SK-N-SH (cell line): ENCODE measurements around the gene RHAG. TPM values are rescaled to one million over a fixed set of nuclear protein-coding genes. Genes with fewer than 3 reads are reported as not detected.

Experiments used
- CTCF ChIA-PET: fragments of 300-600, 350-600 bp; formaldehyde crosslinking; extraction: SDS; loops from one replicate; lab custom pipeline; 2021; lab: Yijun Ruan, JAX
- POLR2A ChIA-PET: fragments of 350-600 bp; sonication (Branson Sonifier 250); formaldehyde crosslinking; extraction: SDS; loops from one replicate; lab custom pipeline; 2020; ENCODE audit warnings: antibody characterized with exemption, inconsistent platforms; lab: Yijun Ruan, JAX
- DNase-seq: peaks from one replicate; pipeline ENCODE4 v3.0.0; 2012
- H2AFZ ChIP-seq: fragments of 200-600 bp; sonication (generic); 2 replicates; pipeline ENCODE4 v1.8.1; 2016; ENCODE audit warnings: antibody characterized with exemption, mild to moderate bottlenecking, low read depth
- H3F3A ChIP-seq: fragments of 200-600 bp; sonication (generic); replicated peaks from 2 replicates; pipeline ENCODE3; 2016; ENCODE audit warnings: antibody characterized with exemption, mild to moderate bottlenecking; ENCODE audit not compliant: insufficient read depth
- H3K27ac ChIP-seq, 2 experiments: fragments of 200-500 bp in 1 of 2; fragments of 200-600 bp in 1 of 2; sonication (Bioruptor generic) in 1 of 2; sonication (generic), shearing (Covaris generic) in 1 of 2; 2 replicates each; pipeline versions ENCODE4 v1.5.1 to v1.6.1; 2014 to 2016; ENCODE audit warnings: low read depth in 2 of 2, inconsistent platforms in 1 of 2, low read length in 1 of 2, mild to moderate bottlenecking in 1 of 2, mixed read lengths in 1 of 2
- H3K27me3 ChIP-seq: fragments of 200-600 bp; sonication (generic), shearing (Covaris generic); 2 replicates; pipeline ENCODE4 v1.6.1; 2016; ENCODE audit warnings: mixed run types; ENCODE audit not compliant: insufficient read depth
- H3K36me3 ChIP-seq, 2 experiments: fragments of 200-500 bp in 1 of 2; fragments of 200-600 bp in 1 of 2; sonication (Bioruptor generic) in 1 of 2; sonication (generic) in 1 of 2; replicated peaks in 1 of 2; 2 replicates each; pipeline versions ENCODE3 to v1.5.1; 2014 to 2016; ENCODE audit warnings: low read length in 1 of 2, mild to moderate bottlenecking in 1 of 2; ENCODE audit not compliant: insufficient read depth in 2 of 2, control insufficient read depth in 1 of 2
- H3K4me1 ChIP-seq, 2 experiments: fragments of 200-500 bp in 1 of 2; fragments of 200-600 bp in 1 of 2; sonication (Bioruptor generic) in 1 of 2; sonication (generic), shearing (Covaris generic) in 1 of 2; 2 replicates each; pipeline versions ENCODE4 v1.5.1 to v1.6.1; 2014 to 2016; ENCODE audit warnings: low read depth in 1 of 2, low read length in 1 of 2, mixed run types in 1 of 2; ENCODE audit not compliant: insufficient read depth in 2 of 2, control insufficient read depth in 1 of 2
- H3K4me2 ChIP-seq: fragments of 200-600 bp; sonication (generic), shearing (Covaris generic); 2 replicates; pipeline ENCODE4 v1.6.1; 2017; ENCODE audit warnings: mixed run types
- H3K4me3 ChIP-seq, 2 experiments: fragments of 200-500 bp in 1 of 2; fragments of 200-600 bp in 1 of 2; sonication (Bioruptor generic) in 1 of 2; sonication (generic), shearing (Covaris generic) in 1 of 2; 2 replicates each; pipeline versions ENCODE4 v1.5.1 to v1.8.1; 2014 to 2016; ENCODE audit warnings: low read depth in 2 of 2, inconsistent platforms in 1 of 2, low read length in 1 of 2, mild to moderate bottlenecking in 1 of 2, mixed read lengths in 1 of 2, moderate library complexity in 1 of 2
- H3K79me2 ChIP-seq: fragments of 200-600 bp; sonication (generic); 2 replicates; pipeline ENCODE4 v1.8.1; 2017; ENCODE audit warnings: mild to moderate bottlenecking; ENCODE audit not compliant: insufficient read depth
- H3K9ac ChIP-seq: fragments of 200-600 bp; sonication (generic); 2 replicates; pipeline ENCODE4 v1.6.1; 2017; ENCODE audit warnings: mixed run types
- H3K9me2 ChIP-seq: fragments of 200-600 bp; sonication (generic); 2 replicates; pipeline ENCODE4 v1.6.1; 2017; ENCODE audit warnings: mixed run types
- H3K9me3 ChIP-seq: fragments of 200-600 bp; sonication (generic); 2 replicates; pipeline ENCODE4 v1.6.1; 2017; ENCODE audit warnings: mixed run types, mild to moderate bottlenecking, moderate library complexity
- H4K20me1 ChIP-seq: fragments of 200-600 bp; sonication (generic); 2 replicates; pipeline ENCODE4 v1.6.1; 2017; ENCODE audit warnings: mild to moderate bottlenecking, mixed run types; ENCODE audit not compliant: insufficient read depth
- CTCF ChIP-seq: fragments of 200-600 bp; sonication (generic); IDR thresholded peaks from 2 replicates; pipeline ENCODE4 v1.6.1; 2017; ENCODE audit warnings: antibody characterized with exemption, mild to moderate bottlenecking, moderate library complexity
- EP300 ChIP-seq, 2 experiments: IDR thresholded peaks; 2 replicates each; pipeline versions ENCODE4 v1.4.0 to v1.6.1; 2012; ENCODE audit warnings: borderline replicate concordance in 1 of 2, low read depth in 1 of 2, low read length in 1 of 2
- EZH2phosphoT487 ChIP-seq: fragments of 200-600 bp; sonication (generic); IDR thresholded peaks from 2 replicates; pipeline ENCODE4 v1.6.1; 2017; ENCODE audit warnings: low read depth, mixed run types, mild to moderate bottlenecking, antibody characterized with exemption, moderate library complexity, borderline replicate concordance
- FOSL2 ChIP-seq: IDR thresholded peaks from 2 replicates; pipeline ENCODE4 v1.4.0; 2012; ENCODE audit warnings: low read depth, mild to moderate bottlenecking, moderate library complexity, borderline replicate concordance
- FOXM1 ChIP-seq: IDR thresholded peaks from 2 replicates; pipeline ENCODE4 v1.4.0; 2012; ENCODE audit warnings: low read depth, mild to moderate bottlenecking
- GABPA ChIP-seq: IDR thresholded peaks from 2 replicates; pipeline ENCODE4 v1.4.0; 2012; ENCODE audit warnings: low read depth, mild to moderate bottlenecking
- GATA2 ChIP-seq: sonication (generic); formaldehyde crosslinking; IDR thresholded peaks from 2 replicates; pipeline ENCODE4 v1.5.0; 2020; ENCODE audit warnings: mild to moderate bottlenecking, missing genetic modification reagents
- JUND ChIP-seq: IDR thresholded peaks from 2 replicates; pipeline ENCODE4 v1.4.0; 2012
- MAX ChIP-seq: IDR thresholded peaks from 2 replicates; pipeline ENCODE4 v1.4.0; 2012; ENCODE audit warnings: low read depth
- MXI1 ChIP-seq: IDR thresholded peaks from 2 replicates; pipeline ENCODE4 v1.6.1; 2012; ENCODE audit warnings: mild to moderate bottlenecking, low read depth, low read length, improper control_type of control experiment
- POLR2AphosphoS5 ChIP-seq: IDR thresholded peaks from 2 replicates; pipeline ENCODE4 v1.6.1; 2012; ENCODE audit warnings: low read depth, low read length
- RAD21 ChIP-seq: IDR thresholded peaks from 2 replicates; pipeline ENCODE4 v1.6.1; 2012; ENCODE audit warnings: mild to moderate bottlenecking, low read length
- RCOR1 ChIP-seq: fragments of 150-350 bp; IDR thresholded peaks from 2 replicates; pipeline ENCODE4 v1.6.1; 2017; ENCODE audit warnings: antibody characterized with exemption, low read length
- REST ChIP-seq: IDR thresholded peaks from 2 replicates; pipeline ENCODE4 v1.6.1; 2012; ENCODE audit warnings: mild to moderate bottlenecking, low read depth, low read length, moderate library complexity
- RFX5 ChIP-seq: IDR thresholded peaks from 2 replicates; pipeline ENCODE4 v1.6.1; 2012; ENCODE audit warnings: mild to moderate bottlenecking, improper control_type of control experiment, low read length
- TAF1 ChIP-seq: IDR thresholded peaks from 2 replicates; pipeline ENCODE4 v1.6.1; 2012; ENCODE audit warnings: low read depth, mild to moderate bottlenecking, low read length, moderate library complexity, borderline replicate concordance
- TEAD4 ChIP-seq: IDR thresholded peaks from 2 replicates; pipeline ENCODE4 v1.4.0; 2012; ENCODE audit warnings: mild to moderate bottlenecking, borderline replicate concordance; ENCODE audit not compliant: insufficient read depth
- YY1 ChIP-seq: IDR thresholded peaks from 2 replicates; pipeline ENCODE4 v1.4.0; 2012; ENCODE audit warnings: low read depth, mild to moderate bottlenecking
- ZBTB33 ChIP-seq: IDR thresholded peaks from 2 replicates; pipeline ENCODE4 v1.4.0; 2012; ENCODE audit warnings: low read depth, borderline replicate concordance
- polyA plus RNA-seq, 3 experiments: library from polyadenylated mRNA; depleted of rRNA; stranded (reverse); fragments of >200 nt; gene quantifications; 2 replicates each; pipeline ENCODE4 v1.2.3, GENCODE V29; 2012

The RHAG gene
- polyA plus RNA-seq, 1 of the 3 experiments (the other 2 are of a cell fraction): not detected

GRCh38 chr6:49557177-49557576, 79.5 kb downstream of the RHAG start (continued):
- TF ChIP-seq ZBTB33 (no peak), JUND (no peak), EZH2phosphoT487 (no peak), TEAD4 (no peak)

GRCh38 chr6:49556429-49556837, 80.2 kb downstream of the RHAG start:
- TF ChIP-seq GABPA (no peak), GATA2 (CRISPR knock-in tag) (no peak), RCOR1 (no peak), MXI1 (no peak), TAF1 (no peak), RFX5 (no peak), JUND (no peak), POLR2AphosphoS5 (no peak), REST (no peak), EP300 (IDR thresholded peaks at IDR 0.05; ENCODE audit: borderline replicate concordance in 1 of 2, low read depth in 1 of 2, low read length in 1 of 2) (no peak), FOXM1 (no peak), CTCF (no peak), FOSL2 (no peak), MAX (no peak), YY1 (no peak), RAD21 (no peak)
- H3F3A ChIP-seq: no peaks in the 10 kb centered on the region
- H3K27me3 ChIP-seq: peaks cover 12% of the 10 kb centered on the region
- DNase-seq: no peak
- H3K4me3 ChIP-seq: no peak overlapping the region
- H3K79me2 ChIP-seq: no peaks in the 10 kb centered on the region
- no peak overlapping the region for H3K9ac ChIP-seq
- CTCF ChIA-PET: no interaction called here
- H3K4me2 ChIP-seq: no peak overlapping the region
- H3K36me3 ChIP-seq: no peaks in the 10 kb centered on the region
- H3K9me3 ChIP-seq: no peaks in the 10 kb centered on the region
- POLR2A ChIA-PET: no interaction called here
- no peaks in the 10 kb centered on the region; a peak in 1 of 4 replicates for H3K4me1 ChIP-seq
- H3K9me2 ChIP-seq: no peaks in the 10 kb centered on the region
- no peak overlapping the region for H3K27ac ChIP-seq
- H4K20me1 ChIP-seq: no peaks in the 10 kb centered on the region
- no peak overlapping the region for H2AFZ ChIP-seq
